HG03571 (cell line): ENCODE results near the gene SDK2.

Experiments
- ATAC-seq: cut with Tn5 transposase; IDR thresholded peaks from one replicate; pipeline ENCODE4 v1.9.1; 2021; ENCODE audit not compliant: unreplicated experiment

SDK2 gene

DNA sequence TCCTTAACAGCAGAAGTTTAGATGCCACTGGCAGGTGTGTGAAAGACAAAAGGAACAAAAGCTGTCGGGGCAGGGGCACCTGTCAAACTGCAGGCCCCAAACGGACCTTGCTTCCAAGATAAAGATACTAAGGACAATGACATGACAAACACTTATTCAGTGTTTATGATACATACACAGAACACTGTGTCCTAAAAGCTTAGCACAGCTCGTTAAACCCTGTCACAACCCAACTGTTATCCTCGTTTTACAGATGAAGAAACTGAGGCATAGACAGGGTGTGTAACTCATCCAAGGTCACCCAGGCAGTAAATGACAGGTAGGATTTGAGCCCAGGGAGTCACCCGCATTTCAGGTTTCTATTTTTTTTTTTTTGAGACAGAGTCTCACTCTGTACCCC lies 9.6 kb downstream of the SDK2 start:
- no peak for ATAC-seq

DNA sequence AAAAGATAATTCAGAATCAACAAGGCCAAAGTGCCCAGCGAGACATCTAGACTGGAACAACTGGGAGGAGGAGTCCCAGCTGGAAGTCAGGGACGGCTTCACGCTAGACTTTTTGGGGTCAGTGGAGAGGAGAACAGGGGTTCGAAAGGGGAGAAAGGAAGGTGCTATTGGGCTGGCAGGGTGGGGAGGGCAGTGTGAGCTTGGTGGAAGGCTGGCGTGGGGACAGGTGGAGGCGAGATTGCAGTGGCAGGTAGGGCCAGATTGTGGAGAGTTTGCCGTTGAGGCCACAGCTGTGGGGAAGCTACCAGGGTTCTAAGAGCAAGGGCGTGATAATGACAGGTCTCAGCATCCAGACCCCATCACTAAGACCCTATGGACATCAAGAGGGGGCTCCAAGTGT lies 10.5 kb downstream of the SDK2 start:
- no peak for ATAC-seq

DNA sequence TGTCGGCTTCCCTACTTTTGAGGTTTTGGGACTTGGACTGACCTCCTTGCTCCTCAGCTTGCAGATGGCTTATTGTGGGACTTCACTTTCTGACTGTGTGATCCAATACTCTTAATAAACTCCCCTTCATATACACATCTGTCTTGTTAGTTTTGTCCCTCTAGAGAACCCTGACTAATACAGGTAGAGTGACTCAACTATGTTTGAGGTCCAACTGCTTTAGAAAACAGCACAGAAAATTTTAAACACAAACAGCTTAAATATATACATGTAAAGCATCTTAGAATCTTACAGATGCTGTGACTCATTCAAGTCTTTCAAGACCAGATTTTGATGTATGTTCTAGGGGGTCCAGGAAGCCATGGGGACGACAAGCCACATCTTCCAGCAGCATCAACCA lies 11.7 kb downstream of the SDK2 start:
- no peak for ATAC-seq

DNA sequence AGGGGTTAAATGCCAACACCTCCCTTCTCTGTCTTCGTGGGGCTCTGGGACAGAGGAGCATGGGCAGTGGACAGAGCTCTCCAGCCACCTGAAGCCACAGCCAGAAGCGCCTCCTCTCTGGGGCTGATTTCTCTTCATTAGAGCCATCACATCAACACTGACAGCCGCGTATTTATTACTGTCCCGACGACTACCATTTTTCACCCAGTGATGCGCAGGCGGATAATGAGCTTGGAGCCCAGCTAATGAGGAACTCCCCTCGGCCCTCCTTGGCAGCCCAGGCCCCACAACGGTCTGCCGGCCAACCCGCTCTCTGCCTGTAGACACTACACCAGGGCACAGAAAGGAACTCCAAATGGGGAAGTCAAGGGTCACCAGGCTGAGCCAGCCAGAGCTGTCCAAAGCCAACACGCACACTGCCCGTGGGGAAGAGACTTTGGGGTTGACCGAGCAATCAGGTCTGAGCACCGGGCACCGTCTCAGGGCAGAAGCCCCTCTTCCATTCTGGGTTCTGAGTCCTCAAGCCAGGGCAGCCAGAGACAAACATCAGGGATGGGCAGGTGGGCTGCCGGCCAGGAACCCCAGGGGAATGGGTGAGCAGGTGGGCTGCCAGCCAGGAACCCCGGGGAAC lies 13.2 kb downstream of the SDK2 start:
- no peak for ATAC-seq

DNA sequence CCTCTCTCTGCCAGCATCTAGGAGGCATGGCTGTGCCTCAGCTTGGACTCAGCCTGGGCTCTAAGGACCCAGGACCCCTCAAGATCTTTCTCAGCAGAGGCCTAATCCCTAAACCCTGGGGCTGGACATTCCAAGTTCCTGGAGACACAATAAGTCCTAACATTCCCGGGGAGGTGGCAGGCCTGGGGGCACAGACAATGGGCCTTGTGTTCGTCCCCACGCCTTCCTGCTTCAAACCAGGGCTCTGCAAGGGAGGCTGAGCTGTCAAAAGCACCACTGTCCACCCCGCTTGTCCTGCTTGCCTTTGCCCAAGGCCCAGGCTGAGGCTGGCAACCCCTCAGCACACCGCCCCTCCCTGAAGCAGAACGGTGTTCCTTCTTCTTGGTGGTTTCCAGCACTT lies 13.7 kb downstream of the SDK2 start:
- ATAC-seq: no peak

DNA sequence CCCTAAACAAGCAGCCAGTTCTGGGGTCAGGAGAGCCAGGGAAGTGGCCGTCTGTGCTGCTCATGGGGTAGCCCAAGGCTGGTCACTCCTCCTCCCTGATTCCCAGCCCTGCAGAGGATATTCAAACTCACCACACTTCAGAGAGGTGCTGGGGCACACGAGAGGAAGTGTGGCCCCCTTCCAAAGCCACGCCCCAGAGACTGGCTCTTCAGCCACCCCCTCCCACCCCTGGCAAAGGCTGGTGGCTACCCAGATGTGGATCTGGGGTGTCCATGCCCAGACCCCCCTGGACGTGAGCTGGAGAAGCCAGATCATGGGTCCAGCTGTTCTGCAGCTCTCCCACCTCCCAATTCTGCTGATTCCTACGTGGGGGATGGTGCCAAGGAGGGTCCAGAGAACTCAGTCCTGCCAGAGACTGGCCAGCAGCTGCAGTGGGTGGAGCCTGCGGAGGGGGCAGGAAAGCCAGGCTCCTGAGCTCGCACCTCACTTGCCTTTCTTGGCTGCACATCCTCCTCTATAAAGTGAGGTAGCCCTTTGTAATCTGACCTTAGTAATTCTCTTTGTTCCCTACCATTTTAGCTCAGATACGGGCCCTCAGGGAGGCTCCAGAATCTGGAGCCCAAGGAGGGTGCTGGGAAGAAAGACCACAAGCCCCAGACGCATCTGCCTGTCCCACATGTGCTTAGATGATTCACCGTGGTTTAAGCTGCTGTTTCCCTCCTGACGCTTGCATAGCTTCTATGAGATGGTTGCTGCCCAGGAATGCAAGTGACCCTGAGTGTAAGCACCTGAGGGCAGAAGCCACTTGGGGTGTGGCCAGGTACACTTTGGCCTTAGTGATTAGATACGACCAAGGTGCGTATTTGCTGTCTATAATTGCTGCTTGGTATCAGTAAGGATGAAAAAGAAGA lies 15.3 kb downstream of the SDK2 start:
- no peak for ATAC-seq

DNA sequence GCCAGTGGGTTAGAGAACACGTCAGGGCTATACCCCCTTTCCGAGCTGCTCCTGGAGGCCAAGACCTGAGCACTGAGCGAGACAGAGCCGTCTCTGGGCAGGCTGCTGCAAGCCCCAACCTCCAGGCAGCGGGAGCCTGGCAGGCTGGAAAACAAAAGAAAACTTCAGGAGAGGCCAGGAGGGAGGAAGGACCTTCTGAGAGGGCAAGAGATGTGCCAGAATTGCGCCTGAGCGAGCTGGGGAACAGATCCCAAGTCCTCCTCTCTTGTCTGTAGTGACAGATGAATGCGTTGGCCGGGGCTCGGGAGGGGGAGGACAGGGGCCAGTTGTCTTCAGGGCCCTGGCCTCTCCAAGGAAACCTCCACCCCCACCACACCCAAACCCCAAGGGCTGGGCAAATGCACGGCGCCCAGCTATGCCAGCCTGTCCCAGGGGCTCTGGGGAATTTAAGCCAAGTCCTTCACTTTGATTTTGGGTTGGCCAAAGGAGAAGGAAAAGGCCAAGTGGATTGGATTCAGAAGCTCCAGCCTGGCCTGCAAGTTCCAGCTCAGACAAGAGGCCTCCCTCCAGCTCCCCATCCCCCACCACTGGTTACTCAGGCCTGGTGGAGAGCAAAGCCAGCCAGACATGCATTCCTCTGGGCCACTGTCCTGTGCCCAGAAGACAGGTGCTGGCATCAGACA lies 18.1 kb downstream of the SDK2 start:
- no peak for ATAC-seq

DNA sequence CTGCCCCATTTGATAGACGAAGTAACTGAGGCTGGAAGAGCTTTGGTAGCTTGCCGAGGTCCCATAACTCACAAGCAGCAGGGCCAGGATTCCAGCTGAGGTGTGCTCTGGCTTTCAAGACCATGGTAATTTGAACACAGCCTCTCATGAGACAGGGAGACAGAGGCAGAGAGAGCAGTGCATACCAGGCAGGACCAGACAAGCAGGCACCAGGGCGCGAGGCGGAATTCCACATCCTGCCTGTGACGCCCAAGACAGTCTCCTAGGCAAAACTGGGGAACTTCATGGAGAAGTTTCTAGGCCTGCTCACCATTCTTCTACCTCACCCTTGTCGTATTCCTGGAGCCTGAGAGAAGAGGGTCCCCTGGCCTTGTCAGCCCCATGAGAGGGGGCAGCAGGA lies 19.2 kb downstream of the SDK2 start:
- no peak for ATAC-seq

DNA sequence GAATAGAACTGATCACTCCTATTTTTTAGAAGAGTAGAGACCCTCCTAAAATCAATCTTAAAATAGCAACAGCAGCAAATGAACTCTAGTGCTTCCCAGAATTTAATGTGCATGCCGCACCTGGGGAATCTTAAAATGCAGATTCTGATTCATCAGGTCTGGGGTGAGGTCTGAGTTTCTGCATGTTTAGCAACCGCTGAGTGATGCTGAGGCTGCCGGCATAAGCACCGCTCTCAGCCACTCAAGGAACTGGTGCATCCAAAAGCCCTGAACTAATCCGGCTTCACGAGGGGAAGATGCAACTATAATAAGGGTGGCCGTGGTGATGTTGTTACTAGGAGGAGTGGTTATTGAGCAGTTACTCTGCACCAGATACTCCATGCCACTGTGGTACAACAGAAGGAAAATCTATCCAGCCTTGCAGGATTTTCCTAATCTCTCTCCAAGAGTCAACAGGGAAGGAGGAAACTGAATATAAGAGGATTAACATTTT lies 19.7 kb downstream of the SDK2 start:
- ATAC-seq: no peak

DNA sequence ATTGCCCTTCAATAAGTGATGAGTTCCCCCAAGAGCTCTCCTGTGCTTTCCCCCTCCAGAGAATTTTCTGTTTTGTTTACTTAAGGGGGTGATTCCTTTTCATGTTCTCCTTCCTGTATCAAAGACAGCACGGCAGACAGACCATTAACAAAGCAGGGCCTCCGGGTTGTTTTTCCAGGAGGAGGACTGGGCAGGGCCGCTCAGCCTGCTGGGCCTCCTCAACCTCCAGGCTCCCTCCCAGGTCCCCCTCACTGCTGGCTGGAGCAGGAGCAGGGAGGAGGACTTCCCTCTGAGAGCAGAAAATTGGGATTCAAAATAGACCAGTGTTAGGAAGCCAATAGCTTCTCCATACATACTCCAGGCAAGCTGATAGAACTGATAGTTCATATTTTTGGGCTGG lies 20.4 kb downstream of the SDK2 start:
- no peak for ATAC-seq

DNA sequence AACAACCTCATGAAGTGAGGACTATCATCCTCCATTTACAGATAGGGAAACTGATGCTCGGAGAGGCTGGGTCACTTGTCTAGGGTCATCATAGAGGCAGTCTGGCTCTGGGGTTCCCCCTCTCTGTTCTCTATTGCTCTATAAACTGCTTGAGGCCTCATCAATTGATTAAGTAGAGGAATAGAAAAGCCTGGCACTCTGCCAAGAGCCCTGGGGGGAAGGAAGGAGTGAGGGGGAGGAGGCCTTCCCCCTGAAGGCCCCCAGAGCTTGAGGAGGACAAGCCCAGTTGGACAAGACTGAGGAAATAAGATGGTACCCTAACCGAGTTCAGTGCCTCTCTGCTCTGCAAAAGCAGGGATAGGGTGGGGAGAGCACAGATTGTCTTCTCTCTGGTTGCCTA lies 21.0 kb downstream of the SDK2 start:
- ATAC-seq: no peak

DNA sequence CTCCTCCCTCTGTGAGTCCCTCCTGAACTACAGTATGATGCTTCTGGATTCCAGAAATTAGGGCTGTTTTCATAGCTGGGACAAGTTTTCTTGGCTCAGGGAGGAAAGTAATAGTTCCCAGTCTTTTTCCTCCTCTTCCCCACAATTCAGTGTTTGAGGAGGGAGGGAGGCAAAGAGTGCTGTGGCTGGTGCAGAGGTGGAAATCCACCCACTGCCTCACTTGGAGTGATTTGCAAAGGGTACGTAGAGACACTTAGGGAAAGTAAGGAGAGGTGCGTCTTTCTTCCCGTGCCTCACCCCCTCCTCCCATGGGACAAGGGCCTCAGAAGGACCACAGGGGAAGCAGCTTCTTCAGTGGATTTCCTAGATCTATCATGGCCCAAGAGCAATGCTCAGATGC lies 21.9 kb downstream of the SDK2 start:
- ATAC-seq: no peak

DNA sequence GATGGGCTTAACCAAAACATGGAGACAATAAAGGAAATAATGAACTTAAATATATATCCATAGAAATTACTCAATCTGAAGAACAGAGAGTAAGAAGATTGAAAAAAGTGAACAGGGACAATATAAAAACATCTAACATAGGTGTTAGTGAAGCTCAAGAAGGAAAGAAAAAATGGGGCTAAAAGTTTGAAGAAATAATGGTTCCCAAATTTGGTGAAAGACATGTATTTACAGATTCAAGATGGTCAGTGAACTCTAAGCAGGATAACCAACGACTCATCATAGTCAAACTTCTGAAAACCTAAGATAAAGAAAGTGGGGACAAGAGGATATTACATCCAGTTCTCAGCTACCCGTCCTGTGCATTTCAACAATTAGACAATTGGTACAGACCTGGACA lies 22.6 kb downstream of the SDK2 start:
- ATAC-seq: no peak

DNA sequence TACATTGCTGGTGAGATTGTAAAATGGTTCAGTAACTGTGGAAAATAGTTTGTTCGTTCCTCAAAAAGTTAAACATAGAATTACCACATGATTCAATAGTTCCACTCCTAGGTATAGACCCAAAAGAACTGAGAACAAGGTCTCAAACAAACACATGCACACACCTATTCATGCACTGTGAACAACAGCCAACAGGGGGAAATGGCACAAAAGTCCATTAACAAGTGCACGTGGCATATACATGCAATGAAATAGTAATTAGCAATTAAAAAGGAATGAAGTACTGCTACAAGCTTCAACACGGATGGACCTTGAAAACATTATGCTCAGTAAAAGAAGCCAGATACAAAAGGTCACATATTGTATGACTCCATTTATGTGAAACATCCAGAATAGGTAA lies 23.8 kb downstream of the SDK2 start:
- no peak for ATAC-seq

DNA sequence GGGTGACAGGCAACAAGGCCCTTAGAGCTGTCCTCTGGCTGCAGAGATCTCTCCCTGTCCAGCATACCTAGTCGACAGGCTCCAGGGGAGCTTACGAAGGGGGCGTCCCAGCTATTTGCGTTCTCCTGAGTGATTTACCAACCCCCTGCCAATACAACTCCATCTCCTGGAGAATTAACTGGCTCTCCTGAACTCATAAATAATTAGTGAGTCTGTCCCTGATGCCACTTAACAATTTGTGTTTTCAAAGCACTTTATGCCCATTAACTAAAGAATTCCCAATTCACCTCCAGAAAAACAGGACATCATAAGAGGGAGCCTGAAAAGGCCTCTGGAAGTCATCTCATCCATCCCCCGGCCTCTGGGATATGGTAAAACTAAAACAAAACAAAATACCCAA lies 26.7 kb downstream of the SDK2 start:
- ATAC-seq: no peak

DNA sequence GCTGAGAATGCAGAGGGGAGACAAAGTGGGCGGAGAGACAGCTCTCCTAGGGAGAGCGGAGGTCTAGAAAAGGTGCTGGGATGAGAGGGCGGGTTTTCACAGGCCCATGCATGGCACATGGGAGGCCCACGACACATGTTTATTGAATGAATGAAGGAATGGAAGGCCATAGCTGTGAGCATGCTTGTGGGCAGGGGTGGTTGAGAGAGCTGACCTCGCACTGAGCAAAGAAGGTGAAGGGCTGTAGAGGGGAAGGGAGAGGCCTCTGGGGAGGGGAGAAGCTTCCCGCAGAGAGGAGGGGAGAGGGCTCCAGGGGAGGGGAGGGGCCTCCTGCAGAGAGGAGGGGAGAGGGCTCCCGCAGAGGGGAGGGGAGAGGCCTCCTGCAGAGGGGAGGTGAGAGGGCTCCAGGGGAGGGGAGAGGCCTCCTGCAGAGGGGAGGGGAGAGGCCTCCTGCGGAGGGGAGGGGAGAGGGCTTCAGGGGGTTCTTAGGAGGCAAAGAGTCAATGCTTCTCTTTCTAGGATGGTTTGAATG lies 27.3 kb downstream of the SDK2 start:
- ATAC-seq: no peak

DNA sequence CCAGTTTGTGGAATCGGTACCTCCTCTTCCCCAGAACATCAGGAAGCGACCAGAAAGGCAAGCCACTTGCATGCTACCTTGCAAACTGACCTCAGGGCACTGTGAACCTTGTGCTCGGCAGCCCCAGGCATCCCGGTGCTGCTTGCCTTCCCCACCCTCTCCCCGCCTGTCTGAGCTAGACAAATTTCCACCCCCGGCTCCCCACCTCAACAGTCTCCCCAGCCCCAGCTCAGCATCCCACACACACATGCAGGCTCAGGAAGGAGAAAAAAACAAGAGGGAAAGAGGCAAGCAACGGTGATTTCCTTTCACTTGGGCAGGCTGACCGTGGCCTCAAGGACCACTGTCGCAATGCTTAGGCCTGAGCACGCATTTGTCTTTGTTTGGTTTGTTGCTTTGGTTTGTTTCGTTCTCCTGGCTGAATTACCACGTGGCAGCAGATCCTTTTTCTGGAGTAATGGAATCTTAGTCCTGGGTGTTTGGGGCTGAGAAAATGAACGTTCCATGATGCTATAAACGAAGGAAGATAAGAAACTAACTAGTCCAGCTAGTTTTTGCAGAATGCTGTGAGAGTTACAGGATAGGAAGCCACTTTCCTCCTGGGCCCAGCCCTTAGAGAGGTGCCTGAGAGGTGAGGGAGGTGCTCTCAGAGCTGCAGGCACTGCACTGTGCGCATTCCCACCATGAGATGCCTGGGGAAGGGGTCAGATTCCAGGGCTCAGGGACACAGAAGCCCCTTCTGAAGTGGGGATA lies 27.9 kb downstream of the SDK2 start:
- no peak for ATAC-seq

DNA sequence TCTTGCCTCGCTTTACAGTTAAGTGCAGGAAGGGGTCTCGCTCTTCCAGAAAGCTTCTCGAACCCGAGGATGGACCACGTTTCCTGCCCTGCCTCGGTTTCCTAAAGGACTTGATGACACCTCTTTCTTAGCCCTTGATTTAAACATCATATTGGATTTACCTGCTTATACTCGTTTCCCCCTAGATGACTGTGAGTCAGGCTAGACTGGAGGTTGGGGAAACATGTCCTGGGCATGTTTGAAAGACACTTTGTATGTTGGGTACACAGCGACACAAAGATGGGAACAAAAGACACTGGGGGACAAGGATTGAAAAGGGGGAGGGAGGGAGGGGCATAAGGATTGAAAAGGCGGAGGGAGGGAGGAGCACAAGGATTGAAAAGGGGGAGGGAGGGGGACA lies 30.0 kb downstream of the SDK2 start:
- ATAC-seq: no peak

DNA sequence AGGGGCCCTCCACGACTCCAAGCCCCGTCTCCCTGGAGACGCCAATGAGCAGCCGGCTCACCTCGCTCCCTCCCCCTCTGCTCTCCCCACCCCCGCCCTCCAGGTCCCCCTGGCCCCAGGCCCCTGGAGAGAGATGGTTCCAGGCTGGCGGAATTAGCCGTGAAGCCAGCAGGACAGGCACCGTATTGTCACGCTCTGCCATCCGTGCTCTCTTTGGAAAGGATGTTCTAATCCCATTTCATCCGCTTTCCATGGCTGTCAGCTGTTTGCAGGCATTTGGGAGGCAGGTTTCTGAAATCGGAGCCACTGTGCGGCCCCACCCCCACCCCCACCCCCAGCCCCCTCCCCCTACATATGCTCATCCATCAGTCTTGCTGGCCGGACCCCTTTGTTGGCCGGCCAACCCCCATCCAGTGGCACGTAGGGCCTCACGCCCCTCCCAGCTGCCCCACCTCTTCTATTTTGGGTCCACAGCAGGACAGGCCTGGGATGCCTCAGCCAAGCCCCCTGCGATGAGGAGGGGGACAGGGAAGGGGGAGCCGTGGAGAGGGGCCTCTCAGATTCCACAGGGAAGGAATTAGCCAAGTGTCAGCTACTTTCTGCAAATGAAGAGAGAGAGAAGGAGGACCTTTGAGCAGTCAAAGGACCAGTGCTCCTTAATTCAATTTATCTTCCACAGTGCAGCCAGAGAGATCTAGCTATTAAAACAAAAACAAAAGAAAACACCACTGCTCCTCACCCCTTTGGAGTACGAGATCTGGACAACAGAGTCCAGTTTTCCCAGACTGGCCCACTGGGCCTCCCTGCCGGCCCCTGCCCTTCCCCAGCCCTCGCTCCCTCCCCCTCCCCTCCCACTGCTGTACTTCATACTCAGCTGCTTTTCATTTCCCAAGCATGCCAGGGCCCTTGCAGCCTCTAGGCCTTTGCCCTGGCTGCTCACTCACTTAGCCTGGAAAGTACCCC lies 30.7 kb downstream of the SDK2 start:
- ATAC-seq: no peak

DNA sequence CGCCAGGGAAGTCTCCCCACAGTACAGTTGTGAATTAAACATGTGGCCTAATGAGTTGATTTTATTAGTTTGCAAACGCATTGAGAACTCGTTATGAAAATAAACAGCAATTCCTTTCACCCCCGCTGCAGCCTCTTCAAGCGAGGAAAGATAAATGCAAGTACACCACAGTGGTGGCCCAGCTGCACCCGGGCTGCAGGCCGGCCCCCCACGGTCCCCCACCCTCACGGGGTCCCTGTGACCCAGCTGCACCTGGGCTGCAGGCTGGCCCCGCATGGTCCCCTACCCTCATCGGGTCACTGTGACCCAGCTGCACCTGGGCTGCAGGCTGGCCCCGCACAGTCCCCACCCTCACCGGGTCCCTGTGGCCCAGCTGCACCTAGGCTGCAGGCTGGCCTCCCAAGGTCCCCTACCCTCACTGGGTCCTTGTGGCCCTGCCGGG lies 32.2 kb downstream of the SDK2 start:
- ATAC-seq: no peak
